ENCODE data around the gene C6orf141. TPM values are rescaled to one million over a fixed set of nuclear protein-coding genes. Genes with fewer than 3 reads are reported as not detected.

C6orf141 gene
- total RNA-seq, 1 donor from 2014 or later: 6.5 TPM

DNA sequence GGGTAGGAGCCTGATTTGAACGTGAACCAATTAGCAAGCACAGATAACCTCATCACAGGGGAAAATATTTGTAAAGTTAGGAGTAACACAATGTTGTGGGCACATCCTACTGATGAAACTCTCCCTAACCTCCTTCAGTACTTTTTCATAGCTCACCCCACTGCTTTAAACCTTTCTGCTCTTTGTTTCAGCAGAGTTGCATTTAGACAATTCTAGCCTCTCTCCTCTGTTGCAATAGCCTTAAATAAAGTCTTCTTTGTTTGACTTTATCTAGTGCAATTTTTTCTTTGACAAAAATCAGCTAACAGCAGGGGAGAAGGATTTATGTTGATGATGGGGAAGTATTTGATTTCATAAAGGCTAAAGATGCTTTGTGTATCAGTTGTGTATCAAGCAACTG lies 14.1 kb downstream of the C6orf141 start:
- DNase-seq (ENCODE audit: low read depth): no peak
- no peaks in the 10 kb centered on the region for H3K27me3 ChIP-seq (ENCODE audit: control insufficient read depth, insufficient read depth, low read length)
- H3K36me3 ChIP-seq (ENCODE audit: control insufficient read depth, insufficient read depth, low read length): no peaks in the 10 kb centered on the region
- TF ChIP-seq, protein P1, sequence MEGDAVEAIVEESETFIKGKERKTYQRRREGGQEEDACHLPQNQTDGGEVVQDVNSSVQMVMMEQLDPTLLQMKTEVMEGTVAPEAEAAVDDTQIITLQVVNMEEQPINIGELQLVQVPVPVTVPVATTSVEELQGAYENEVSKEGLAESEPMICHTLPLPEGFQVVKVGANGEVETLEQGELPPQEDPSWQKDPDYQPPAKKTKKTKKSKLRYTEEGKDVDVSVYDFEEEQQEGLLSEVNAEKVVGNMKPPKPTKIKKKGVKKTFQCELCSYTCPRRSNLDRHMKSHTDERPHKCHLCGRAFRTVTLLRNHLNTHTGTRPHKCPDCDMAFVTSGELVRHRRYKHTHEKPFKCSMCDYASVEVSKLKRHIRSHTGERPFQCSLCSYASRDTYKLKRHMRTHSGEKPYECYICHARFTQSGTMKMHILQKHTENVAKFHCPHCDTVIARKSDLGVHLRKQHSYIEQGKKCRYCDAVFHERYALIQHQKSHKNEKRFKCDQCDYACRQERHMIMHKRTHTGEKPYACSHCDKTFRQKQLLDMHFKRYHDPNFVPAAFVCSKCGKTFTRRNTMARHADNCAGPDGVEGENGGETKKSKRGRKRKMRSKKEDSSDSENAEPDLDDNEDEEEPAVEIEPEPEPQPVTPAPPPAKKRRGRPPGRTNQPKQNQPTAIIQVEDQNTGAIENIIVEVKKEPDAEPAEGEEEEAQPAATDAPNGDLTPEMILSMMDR (IDR thresholded peaks at IDR 0.05; ENCODE audit: insufficient read depth, low read length, poor library complexity, severe bottlenecking): no peak
- H3K4me3 ChIP-seq (ENCODE audit: low read depth, low read length): no peak overlapping the region

DNA sequence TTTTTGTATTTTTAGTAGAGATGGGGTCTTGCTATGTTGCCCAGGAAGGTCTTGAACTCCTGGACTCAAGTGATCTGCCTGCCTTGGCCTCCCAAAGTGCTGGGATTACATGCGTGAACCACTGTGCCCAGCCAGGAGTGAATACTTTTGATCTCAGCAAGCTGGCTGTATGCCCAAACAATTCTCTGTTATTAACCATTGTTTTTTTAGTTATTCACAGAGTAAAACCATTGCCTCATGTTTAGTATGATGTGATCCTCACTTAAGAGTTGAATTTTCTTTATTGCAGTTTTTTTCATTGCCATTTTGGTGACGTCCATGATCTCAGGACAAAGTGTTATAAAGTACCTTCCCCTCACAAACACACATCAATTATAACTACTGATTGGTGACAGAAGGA lies 14.8 kb downstream of the C6orf141 start:
- TF ChIP-seq, protein P1 (IDR thresholded peaks at IDR 0.05; ENCODE audit: insufficient read depth, low read length, poor library complexity, severe bottlenecking): no peak
- H3K36me3 ChIP-seq (ENCODE audit: control insufficient read depth, insufficient read depth, low read length): no peaks in the 10 kb centered on the region
- no peak for DNase-seq (ENCODE audit: low read depth)
- no peak overlapping the region for H3K4me3 ChIP-seq (ENCODE audit: low read depth, low read length)
- H3K27me3 ChIP-seq (ENCODE audit: control insufficient read depth, insufficient read depth, low read length): no peaks in the 10 kb centered on the region

- no peaks in the 10 kb centered on the region for H3K27me3 ChIP-seq (ENCODE audit: control insufficient read depth, insufficient read depth, low read length)
- DNase-seq (ENCODE audit: low read depth): no peak
- TF ChIP-seq, protein P1 (IDR thresholded peaks at IDR 0.05; ENCODE audit: insufficient read depth, low read length, poor library complexity, severe bottlenecking): no peak
- H3K4me3 ChIP-seq (ENCODE audit: low read depth, low read length): no peak overlapping the region
- no peaks in the 10 kb centered on the region for H3K36me3 ChIP-seq (ENCODE audit: control insufficient read depth, insufficient read depth, low read length)
Measured at GRCh38 chr6:49565855-49566254, 15.4 kb downstream of the C6orf141 start.

DNA sequence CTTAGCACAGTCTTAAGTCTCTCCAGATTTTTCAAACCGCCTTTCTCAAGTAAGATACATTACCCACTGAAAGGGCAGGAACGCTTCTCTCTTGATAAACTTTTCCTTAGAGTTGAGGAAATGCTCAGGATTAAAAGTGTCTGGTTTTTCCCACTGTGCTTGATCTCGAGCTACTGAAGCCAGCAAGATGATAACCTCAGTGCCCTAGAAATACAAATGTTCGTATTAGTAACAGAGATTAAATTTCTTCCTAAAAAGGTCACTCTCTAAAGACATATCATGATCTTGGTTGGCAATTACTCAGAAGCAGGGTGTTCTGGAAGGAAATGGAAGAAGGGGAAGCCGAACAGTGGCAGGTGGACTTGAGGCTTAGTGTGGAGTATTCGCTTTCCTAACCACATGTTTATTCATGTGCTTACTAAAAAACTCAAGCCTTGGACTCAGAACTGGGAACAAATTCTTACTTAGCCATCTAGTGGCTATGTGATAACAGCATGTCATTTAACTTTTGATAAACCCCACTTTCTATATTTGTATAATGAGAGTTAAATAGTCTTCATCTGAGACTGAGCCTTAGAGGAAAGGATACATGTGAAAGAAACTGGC lies 20.1 kb downstream of the C6orf141 start:
- TF ChIP-seq, protein P1 (IDR thresholded peaks at IDR 0.05; ENCODE audit: insufficient read depth, low read length, poor library complexity, severe bottlenecking): no peak
- Histone ChIP-seq H3K27me3 (ENCODE audit: control insufficient read depth, insufficient read depth, low read length) (no peaks in the 10 kb centered on the region), H3K36me3 (ENCODE audit: control insufficient read depth, insufficient read depth, low read length) (no peaks in the 10 kb centered on the region), H3K4me3 (ENCODE audit: low read depth, low read length) (no peak overlapping the region)
- no peak for DNase-seq (ENCODE audit: low read depth)

GRCh38 chr6:49576618-49577017 lies 26.1 kb downstream of the C6orf141 start:
- H3K4me3 ChIP-seq (ENCODE audit: low read depth, low read length): no peak overlapping the region
- no peak for DNase-seq (ENCODE audit: low read depth)
- no peaks in the 10 kb centered on the region for H3K36me3 ChIP-seq (ENCODE audit: control insufficient read depth, insufficient read depth, low read length)
- H3K27me3 ChIP-seq (ENCODE audit: control insufficient read depth, insufficient read depth, low read length): no peaks in the 10 kb centered on the region
- TF ChIP-seq, protein P1 (IDR thresholded peaks at IDR 0.05; ENCODE audit: insufficient read depth, low read length, poor library complexity, severe bottlenecking): no peak

DNA sequence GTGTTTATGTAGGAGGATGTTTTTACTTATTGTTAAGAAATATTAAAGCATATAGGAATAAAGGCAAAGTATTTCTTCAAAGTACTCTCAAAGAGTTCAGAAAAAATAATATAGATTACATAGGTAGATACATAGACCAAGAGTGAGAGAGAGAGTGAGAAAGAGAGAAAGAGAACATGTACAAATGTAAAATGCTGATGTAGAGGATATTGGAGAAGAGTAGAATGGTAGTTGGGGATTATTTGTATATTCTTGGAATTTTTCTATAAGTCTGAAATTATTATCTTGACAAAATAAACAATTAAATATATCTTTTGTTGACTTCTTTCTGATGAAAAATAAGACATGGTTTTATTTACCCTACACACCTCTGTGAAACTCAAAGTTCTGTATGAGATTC lies 29.2 kb downstream of the C6orf141 start:
- DNase-seq (ENCODE audit: low read depth): no peak
- H3K27me3 ChIP-seq (ENCODE audit: control insufficient read depth, insufficient read depth, low read length): no peaks in the 10 kb centered on the region
- TF ChIP-seq, protein P1 (IDR thresholded peaks at IDR 0.05; ENCODE audit: insufficient read depth, low read length, poor library complexity, severe bottlenecking): no peak

More for the DNA sequence above, 29.2 kb downstream of the C6orf141 start:
- Histone ChIP-seq H3K36me3 (ENCODE audit: control insufficient read depth, insufficient read depth, low read length) (no peaks in the 10 kb centered on the region), H3K4me3 (ENCODE audit: low read depth, low read length) (no peak overlapping the region)
